ENCODE data around the gene TNFRSF8. TPM values are rescaled to one million over a fixed set of nuclear protein-coding genes. Genes with fewer than 3 reads are reported as not detected.

TNFRSF8 gene
- total and polyA plus RNA-seq, 9 of the 15 experiments (the other 6 are each of a cell fraction or from before 2014, with no cell fraction given) = 3.5 to 38.4 (median 17.1) TPM

- no peak for TF ChIP-seq RBM17 (IDR thresholded peaks at IDR 0.05; ENCODE audit: borderline replicate concordance, low read depth, low read length)
- TF ChIP-seq RFX5 (IDR thresholded peaks at IDR 0.05; ENCODE audit: low read depth, low read length) = no peak
- peak; percentile 89 for TF ChIP-seq MGA (IDR thresholded peaks at IDR 0.05)
- no peak for TF ChIP-seq POLR3A (IDR thresholded peaks at IDR 0.05; ENCODE audit: borderline replicate concordance, extremely low read depth, insufficient read depth, insufficient read length)
- TF ChIP-seq SMARCE1 (IDR thresholded peaks at IDR 0.05) = no peak
- TF ChIP-seq MCM2 (IDR thresholded peaks at IDR 0.05; ENCODE audit: low read depth) = no peak
- TF ChIP-seq MBD2 (IDR thresholded peaks at IDR 0.05; ENCODE audit: borderline replicate concordance, low read depth) = no peak
- no peak for TF ChIP-seq SLC30A9 (CRISPR knock-in tag; IDR thresholded peaks at IDR 0.05)
- peak; percentile 63 for TF ChIP-seq ATF7 (IDR thresholded peaks at IDR 0.05)
- TF ChIP-seq, protein P1, sequence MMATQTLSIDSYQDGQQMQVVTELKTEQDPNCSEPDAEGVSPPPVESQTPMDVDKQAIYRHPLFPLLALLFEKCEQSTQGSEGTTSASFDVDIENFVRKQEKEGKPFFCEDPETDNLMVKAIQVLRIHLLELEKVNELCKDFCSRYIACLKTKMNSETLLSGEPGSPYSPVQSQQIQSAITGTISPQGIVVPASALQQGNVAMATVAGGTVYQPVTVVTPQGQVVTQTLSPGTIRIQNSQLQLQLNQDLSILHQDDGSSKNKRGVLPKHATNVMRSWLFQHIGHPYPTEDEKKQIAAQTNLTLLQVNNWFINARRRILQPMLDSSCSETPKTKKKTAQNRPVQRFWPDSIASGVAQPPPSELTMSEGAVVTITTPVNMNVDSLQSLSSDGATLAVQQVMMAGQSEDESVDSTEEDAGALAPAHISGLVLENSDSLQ (IDR thresholded peaks at IDR 0.05) = no peak
These were observed 103.9 kb downstream of the TNFRSF8 start, which contains the start of gene TNFRSF1B (continued) for GRCh38 chr1:12166834-12167492.
